Brain microvascular endothelial cell (primary cell): Measurements from ENCODE around the gene TRIML2.
A peak's percentile ranks its signal among the peaks of the same experiment; 100 is the strongest.

Experiments used
- DNase-seq: peaks from one replicate; pipeline ENCODE4 v3.0.0-alpha.2; 2020
- H3K27ac ChIP-seq: fragments of 250-450 bp; sonication (Bioruptor Pico); 2 replicates; pipeline ENCODE4 v1.5.1; 2020; ENCODE audit warnings: mild to moderate bottlenecking, moderate library complexity
- H3K27me3 ChIP-seq: fragments of 250-450 bp; sonication (Bioruptor Pico); replicated peaks from 2 replicates; pipeline ENCODE4 v1.5.1; 2020; ENCODE audit warnings: mild to moderate bottlenecking
- H3K36me3 ChIP-seq: fragments of 250-450 bp; sonication (Bioruptor Pico); replicated peaks from 2 replicates; pipeline ENCODE4 v1.5.1; 2020; ENCODE audit warnings: mild to moderate bottlenecking
- H3K4me3 ChIP-seq: 2 replicates; pipeline ENCODE4 v1.5.1; 2011; ENCODE audit warnings: low read depth, mild to moderate bottlenecking, control low read depth, low read length, moderate library complexity
- in situ Hi-C: cut with HindIII; loops from 2 replicates; pipeline ENCODE4 v1.10.0; 2017; ENCODE audit warnings: low sequenced_read_pairs, low pct_ligation_motif_present
- TF ChIP-seq, protein P1 (sequence below): IDR thresholded peaks from 2 replicates; pipeline ENCODE4 v1.5.1; 2011; ENCODE audit warnings: low read depth, mild to moderate bottlenecking, moderate library complexity, low read length, control low read depth, inconsistent platforms; ENCODE audit errors: missing control alignments

TRIML2 gene

DNA sequence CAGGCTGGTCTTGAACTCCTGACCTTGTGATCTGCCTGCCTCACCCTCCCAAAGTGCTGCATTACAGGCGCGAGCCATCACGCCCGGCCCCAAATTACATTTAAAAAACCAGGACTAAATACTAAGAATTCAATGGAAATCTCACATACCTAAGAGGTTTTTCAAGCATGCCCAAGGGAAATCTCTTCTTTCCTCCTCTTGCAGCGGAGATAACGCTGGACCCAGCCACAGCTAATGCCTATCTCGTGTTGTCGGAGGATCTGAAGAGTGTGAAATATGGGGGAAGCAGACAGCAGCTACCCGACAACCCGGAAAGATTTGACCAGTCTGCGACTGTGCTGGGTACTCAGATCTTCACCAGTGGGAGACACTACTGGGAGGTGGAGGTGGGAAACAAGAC is 37.2 kb upstream of the TRIML2 start:
- H3K4me3 ChIP-seq = no peak overlapping the region
- H3K36me3 ChIP-seq = no peaks in the 10 kb centered on the region
- no peak overlapping the region for H3K27ac ChIP-seq
- DNase-seq = no peak
- TF ChIP-seq, protein P1, sequence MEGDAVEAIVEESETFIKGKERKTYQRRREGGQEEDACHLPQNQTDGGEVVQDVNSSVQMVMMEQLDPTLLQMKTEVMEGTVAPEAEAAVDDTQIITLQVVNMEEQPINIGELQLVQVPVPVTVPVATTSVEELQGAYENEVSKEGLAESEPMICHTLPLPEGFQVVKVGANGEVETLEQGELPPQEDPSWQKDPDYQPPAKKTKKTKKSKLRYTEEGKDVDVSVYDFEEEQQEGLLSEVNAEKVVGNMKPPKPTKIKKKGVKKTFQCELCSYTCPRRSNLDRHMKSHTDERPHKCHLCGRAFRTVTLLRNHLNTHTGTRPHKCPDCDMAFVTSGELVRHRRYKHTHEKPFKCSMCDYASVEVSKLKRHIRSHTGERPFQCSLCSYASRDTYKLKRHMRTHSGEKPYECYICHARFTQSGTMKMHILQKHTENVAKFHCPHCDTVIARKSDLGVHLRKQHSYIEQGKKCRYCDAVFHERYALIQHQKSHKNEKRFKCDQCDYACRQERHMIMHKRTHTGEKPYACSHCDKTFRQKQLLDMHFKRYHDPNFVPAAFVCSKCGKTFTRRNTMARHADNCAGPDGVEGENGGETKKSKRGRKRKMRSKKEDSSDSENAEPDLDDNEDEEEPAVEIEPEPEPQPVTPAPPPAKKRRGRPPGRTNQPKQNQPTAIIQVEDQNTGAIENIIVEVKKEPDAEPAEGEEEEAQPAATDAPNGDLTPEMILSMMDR = no peak
- in situ Hi-C loops = no loop called here
- H3K27me3 ChIP-seq = no peaks in the 10 kb centered on the region

DNA sequence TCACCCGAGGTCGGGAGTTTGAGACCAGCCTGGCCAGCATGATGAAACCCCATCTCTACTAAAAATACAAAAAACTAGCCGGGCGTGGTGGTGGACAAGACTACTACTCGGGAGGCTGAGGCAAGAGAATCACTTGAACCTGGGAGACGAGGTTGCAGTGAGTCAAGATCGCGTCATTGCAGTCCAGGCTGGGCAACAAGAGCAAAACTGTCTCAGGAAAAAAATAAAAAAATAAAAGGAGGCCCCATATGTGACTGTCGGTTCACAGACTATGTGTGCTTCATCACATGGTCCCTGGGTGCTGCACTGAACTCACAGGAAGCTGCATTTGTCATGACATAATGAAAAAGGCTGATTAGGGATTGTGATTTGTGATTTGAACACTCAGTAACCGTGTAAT is 36.2 kb upstream of the TRIML2 start:
- no peaks in the 10 kb centered on the region for H3K36me3 ChIP-seq
- DNase-seq = peak; percentile 62
- TF ChIP-seq, protein P1 = no peak
- H3K27ac ChIP-seq = no peak overlapping the region
- in situ Hi-C loops = no loop called here
- no peak overlapping the region for H3K4me3 ChIP-seq
- H3K27me3 ChIP-seq = no peaks in the 10 kb centered on the region

DNA sequence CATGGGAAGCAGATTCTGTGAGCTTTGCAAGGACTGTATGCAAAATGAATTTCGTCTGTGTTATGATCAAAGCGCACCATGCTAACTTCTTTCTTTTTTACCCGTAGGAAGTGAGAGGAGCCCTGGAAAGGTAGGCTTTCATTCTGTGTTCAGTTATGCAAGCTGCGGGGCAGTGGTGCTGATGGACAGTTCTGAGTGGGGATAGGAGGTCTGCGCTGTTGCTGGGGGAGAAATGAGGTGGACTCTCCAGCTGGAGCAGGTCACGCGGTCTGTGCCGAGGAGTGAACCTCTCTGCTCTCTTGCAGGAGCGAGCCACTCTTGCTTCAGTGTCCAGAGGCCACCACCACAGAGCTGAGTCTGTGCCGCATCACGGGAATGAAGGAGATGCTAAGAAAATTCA is 34.3 kb upstream of the TRIML2 start:
- Histone ChIP-seq H3K36me3 (no peaks in the 10 kb centered on the region), H3K27ac (no peak overlapping the region), H3K27me3 (no peaks in the 10 kb centered on the region), H3K4me3 (no peak overlapping the region)
- TF ChIP-seq, protein P1 = no peak
- DNase-seq = no peak
- in situ Hi-C loops = no loop called here

DNA sequence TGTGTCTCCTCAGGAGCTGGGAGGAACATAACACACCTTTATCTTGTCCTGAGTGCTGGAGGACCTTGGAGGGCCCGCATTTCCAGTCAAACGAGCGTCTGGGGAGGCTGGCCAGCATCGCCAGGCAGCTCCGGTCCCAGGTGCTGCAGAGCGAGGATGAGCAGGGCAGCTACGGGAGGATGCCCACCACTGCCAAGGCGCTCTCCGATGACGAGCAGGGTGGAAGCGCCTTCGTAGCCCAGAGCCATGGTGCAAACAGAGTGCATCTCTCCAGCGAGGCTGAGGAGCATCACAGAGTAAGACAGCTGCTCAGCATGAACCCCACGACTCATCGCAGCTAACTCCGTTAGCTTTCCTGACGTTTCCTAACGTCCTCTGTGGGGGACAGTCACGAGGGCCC is 30.3 kb upstream of the TRIML2 start:
- in situ Hi-C loops = no loop called here
- H3K27ac ChIP-seq = no peak overlapping the region
- peak; percentile 30 for DNase-seq
- H3K27me3 ChIP-seq = no peaks in the 10 kb centered on the region
- TF ChIP-seq, protein P1 = no peak
- no peaks in the 10 kb centered on the region for H3K36me3 ChIP-seq
- no peak overlapping the region for H3K4me3 ChIP-seq

DNA sequence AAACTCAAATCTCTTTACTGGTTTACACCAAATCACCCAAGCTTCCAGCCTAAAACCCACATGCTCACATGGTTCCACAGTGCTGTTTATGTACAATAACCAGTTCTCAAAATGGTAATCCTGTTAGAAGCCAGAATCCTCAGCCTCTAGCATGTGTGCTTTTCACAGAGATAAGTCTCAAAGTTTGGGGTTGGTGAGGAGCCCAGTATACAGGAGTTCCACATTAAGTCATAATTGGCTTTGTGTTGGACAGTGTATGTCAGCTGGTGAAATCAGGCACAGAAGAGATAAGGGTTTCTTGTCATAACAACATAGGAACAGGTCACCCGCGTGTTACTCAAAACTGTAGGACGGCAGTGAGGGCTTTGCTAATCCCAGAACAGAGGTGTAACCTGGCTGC is 29.7 kb upstream of the TRIML2 start, which contains the start of gene TRIML1:
TSS of gene TRIML1 (plus strand) at position 301 of the 400 bp plus-strand sequence. CDS start 118 bp downstream, outside the sequence.
- in situ Hi-C loops = no loop called here
- H3K4me3 ChIP-seq = no peak within 1 kb of the TSS
- TF ChIP-seq, protein P1 = no peak
- H3K27me3 ChIP-seq = no peaks in the 10 kb centered on the region
- DNase-seq = no peak
- H3K36me3 ChIP-seq = no peaks in the 10 kb centered on the region
- H3K27ac ChIP-seq = no peak within 1 kb of the TSS

DNA sequence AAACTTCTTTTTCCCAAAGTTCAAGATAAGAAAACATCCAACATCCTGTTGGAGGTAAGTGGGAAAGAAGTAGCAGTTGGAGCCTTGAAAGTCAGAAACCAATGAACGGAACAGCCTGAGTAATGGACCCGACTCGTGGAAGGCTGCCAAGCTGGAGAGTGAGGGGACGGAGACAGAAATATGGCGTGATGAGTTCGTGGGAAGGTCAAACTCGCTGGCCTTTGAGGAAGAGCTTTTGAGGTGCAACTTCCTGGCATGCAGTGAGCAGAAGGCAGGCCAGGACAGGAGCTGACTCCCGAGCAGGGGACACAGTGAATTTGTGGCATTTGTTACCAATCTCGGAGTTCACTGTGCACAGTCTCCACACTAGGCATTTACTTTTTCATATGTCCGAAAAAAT is 28.8 kb upstream of the TRIML2 start:
- H3K36me3 ChIP-seq = no peaks in the 10 kb centered on the region
- no peaks in the 10 kb centered on the region for H3K27me3 ChIP-seq
- no peak overlapping the region for H3K27ac ChIP-seq
- in situ Hi-C loops = no loop called here
- DNase-seq = peak; percentile 59
- H3K4me3 ChIP-seq = no peak overlapping the region
- TF ChIP-seq, protein P1 = no peak
